ENCODE data around the gene HSFX2.
"Not testable (repeated sequence)": the region's sequence is repeated elsewhere in the genome, so short reads cannot be mapped to it uniquely, and the experiment has no call there.

Gene HSFX2, protein sequence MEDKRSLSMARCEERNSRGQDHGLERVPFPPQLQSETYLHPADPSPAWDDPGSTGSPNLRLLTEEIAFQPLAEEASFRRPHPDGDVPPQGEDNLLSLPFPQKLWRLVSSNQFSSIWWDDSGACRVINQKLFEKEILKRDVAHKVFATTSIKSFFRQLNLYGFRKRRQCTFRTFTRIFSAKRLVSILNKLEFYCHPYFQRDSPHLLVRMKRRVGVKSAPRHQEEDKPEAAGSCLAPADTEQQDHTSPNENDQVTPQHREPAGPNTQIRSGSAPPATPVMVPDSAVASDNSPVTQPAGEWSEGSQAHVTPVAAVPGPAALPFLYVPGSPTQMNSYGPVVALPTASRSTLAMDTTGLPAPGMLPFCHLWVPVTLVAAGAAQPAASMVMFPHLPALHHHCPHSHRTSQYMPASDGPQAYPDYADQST

GRCh38 chrX:149595214-149595613, at the start of gene HSFX2:
Gene HSFX2, minus strand, starts transcription at chrX:149595314. Its CDS starts 614 bp downstream, at chrX:149594700.
- not testable (repeated sequence) for FAIRE-seq

DNA sequence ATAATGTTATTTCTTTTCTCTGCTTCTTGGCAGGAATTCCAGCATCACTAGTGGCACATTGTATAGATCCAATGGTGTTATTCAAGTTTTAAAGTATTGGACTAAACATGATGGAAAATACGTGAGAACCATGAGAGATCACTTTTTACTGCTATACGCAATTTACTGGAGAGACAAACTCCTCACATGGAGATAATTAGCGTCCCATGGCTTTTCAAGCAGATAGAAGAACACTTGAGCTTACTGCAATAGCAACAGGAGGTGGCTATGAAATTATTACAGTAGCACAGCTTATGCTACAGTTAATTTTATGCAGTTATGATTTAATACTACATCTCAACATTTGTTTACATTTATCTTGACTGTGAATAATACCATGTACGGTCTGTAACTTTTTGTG, 48.4 kb upstream of the HSFX2 start:
- no peak for FAIRE-seq

GRCh38 chrX:149641835-149642234, 46.7 kb upstream of the HSFX2 start:
- FAIRE-seq: no peak

GRCh38 chrX:149641432-149641831, 46.3 kb upstream of the HSFX2 start:
- FAIRE-seq: no peak

GRCh38 chrX:149639568-149639967, 44.5 kb upstream of the HSFX2 start:
- no peak for FAIRE-seq

GRCh38 chrX:149638860-149639259, 43.7 kb upstream of the HSFX2 start:
- FAIRE-seq: no peak

DNA sequence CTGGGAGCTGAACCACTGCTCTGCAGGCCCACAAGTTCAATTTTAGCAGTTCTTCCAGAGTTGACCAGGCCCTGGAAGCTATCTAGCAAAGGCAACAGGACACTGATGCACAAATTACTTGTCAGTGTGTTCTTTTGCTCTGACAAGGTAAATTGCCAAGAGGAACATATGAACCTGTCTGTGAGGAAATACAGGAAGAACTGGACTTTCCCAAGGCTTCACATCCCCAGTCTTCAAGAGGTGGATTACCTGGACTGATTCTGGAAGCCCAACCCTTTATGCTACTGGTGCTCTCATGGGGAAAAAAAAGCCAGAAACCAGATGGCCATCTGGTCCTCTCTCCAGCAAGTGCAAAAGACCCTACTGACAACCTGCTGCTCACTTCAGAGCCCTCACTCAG, 38.4 kb upstream of the HSFX2 start:
- FAIRE-seq: no peak

GRCh38 chrX:149631234-149632165, 36.4 kb upstream of the HSFX2 start, which contains the start of gene TMEM185A:
Gene TMEM185A, minus strand, starts transcription at chrX:149631792. Its CDS starts 212 bp downstream, at chrX:149631580.
- no peak for FAIRE-seq

DNA sequence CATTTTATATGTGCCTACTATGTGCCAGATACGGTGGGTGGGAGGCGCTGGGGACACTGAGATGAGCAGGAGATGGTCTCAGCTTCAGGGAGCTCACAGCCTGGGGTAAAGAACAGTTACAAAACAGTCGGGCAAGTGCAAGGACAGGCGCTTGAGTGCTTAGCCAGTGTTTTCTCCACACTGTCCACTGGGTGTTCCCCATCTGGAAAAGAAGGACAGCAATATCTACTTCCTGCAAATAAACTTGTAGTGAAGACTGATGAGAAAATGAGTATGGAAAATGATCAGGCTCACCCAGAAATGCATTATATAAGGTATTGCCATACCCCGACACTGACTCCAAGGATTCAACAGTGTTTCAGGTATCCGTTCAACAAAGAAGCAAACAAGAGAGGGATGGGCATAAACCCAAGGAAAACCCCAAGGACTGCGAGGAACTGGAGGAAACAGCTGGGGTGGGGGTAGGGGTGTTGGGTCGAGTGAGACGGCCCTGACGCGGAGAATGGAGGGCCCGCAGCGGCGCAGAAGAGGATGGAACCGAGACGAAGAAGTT, 35.6 kb upstream of the HSFX2 start:
- no peak for FAIRE-seq

DNA sequence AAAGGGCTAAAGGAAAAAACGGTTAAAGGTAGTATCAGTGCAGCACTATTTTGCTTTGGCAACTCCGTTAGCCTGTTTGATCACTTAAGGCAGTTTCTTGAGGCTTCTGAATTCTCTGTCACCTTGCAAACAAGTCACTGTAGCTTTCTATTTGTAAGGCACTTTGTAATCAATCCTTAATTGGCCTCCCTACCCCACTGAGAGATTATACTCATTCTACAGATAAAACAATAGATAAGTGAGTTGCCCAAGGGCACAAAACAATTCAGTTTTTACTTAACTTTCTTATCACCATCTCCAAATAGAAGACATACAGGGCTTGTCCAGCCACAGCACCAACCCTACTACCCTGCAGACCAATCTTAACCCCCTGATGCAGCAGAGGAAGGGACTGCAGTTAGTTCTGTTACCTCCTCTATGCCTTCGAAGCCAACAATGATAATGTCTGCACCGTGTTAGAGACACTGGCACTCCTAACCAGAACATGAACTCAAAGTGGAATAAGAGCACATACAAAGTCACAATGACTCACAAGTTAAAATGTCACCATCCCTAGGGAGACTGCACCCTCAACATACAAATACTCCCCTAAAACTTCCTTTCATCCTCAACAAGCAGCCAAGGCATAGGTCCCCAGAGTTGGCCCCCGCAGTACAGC, 34.7 kb upstream of the HSFX2 start:
- no peak for FAIRE-seq

GRCh38 chrX:149628768-149629167, 33.7 kb upstream of the HSFX2 start:
- no peak for FAIRE-seq

- no peak for FAIRE-seq
These were observed 33.2 kb upstream of the HSFX2 start for GRCh38 chrX:149628280-149628679.

GRCh38 chrX:149626829-149627228, 31.7 kb upstream of the HSFX2 start:
- not testable (repeated sequence) for FAIRE-seq

- FAIRE-seq: not testable (repeated sequence)
These were observed 24.5 kb upstream of the HSFX2 start for GRCh38 chrX:149619662-149620061.

DNA sequence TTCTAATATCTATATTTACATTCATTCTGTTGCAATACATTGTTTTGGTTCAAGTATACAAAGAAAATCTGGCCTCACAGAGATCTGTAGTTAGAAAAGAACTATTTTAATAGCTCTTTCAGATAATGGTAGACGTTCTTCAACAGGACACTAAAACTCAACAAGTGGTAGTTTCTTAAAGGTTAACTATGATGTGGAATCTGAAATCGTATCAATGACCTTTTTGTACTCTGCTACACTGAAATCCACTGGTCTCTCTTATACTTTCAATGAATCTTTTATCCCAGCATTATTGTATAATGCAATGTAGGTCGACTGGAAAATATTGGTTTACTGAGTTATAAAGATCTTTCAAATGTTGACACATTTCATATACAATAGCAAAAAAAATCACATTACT, 23.8 kb upstream of the HSFX2 start:
- no peak for FAIRE-seq

DNA sequence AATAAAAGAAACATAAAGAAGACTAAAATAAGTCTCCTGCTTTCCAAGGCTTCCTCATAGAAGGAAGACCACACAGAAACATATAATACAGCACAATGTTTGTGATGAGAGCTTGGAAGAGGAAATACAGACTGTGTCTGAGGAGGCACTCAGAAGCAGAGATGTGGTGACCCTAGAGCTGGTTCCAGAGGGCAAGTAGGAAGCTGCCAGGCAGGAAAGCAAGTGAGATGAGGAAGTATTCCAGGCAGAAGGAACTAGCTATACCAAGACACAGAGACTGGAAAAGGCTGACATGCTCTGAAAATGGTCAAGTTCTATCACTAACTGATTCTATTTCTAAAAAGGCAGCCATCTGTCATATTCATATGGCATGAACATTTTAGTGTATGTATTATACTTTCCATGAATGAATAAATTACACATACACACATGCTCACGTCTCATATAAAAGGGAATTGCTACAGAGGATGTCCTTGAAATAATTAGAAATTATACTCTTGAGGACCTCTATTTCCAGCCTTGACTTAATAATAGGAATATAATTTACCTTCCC, 16.6 kb upstream of the HSFX2 start:
- no peak for FAIRE-seq

DNA sequence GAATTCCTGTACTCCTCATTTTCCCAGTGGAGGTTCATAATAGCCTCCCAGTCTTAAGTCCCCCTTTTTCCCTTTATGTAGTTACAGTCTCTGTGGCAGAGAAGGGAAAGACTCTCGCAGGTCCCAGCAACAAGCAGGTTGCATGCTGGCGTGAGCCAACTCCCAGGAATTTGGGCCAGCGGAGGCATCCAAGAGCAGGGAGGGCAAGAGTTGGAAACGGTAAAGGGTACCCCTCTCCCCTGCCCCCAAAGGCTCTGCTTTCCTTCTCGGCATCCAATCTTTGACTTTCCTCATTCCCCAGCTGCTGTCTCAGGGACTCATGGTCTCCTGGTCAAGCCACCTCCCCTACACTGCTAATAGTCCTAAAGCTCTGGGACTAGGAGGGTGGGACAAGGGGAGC, 15.4 kb upstream of the HSFX2 start:
- no peak for FAIRE-seq

DNA sequence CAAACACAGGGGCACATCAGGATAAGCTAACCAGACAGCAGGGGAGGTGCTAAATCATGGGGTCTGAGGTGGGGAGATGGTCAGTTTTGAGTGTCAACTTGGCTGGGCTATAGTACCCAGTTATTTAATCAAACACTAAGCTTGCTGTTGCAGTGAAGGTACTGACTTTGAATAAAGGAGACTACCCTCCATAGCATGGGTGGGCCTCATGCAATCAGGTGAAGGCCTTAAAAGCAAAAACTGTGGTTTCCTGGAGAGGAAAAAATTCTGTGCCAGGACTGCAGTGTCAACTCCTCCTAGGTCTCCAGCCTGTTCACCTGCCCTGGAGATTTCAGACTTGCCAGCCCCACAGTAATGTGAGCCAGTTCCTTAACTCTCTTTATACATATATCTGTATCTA, 12.6 kb upstream of the HSFX2 start:
- no peak for FAIRE-seq

DNA sequence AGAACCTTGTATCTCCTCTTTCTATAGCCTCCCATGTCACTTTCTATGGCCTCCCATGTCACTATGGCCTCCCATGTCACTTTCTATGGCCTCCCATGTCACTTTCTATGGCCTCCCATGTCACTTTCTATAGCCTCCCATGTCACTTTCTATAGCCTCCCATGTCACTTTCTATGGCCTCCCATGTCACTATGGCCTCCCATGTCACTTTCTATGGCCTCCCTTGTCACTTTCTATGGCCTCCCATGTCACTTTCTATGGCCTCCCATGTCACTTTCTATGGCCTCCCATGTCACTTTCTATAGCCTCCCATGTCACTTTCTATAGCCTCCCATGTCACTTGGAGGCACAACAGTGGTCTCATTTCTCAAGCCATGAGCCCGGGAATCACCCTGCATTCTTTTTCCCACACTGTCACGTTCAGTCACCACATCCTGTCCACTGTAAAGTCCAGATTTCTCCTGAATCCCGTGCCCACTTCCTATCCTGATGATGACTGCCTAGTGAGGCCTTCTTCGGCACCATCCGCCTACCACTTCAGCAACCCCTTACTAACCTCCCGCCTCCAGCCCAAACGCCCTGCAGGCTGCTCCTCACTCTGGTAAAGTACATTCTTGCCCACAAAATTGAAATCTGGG, 10.3 kb upstream of the HSFX2 start:
- not testable (repeated sequence) for FAIRE-seq

GRCh38 chrX:149598603-149599002, 3.5 kb upstream of the HSFX2 start:
- not testable (repeated sequence) for FAIRE-seq

- FAIRE-seq: not testable (repeated sequence)
These were observed 829 bp upstream of the HSFX2 start for GRCh38 chrX:149595943-149596342.

DNA sequence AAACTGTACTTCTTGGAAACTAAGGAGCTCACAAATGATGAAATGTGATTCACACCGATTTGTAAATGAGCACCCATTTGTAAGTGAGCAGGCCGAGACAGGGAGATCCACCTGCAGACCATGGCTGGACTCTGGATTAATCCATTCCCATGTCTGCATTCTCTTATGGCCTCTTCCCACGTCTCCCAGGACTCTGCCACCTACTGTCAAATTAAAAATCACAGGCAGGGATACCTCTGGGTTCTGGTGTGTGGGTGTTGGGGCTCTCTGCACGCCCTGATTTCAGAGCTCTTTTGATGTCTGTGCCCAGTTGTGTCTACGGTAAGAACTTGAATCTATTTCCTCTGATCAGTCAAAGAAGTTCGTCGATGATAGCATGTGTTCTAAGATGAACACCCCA, 4.1 kb downstream of the HSFX2 start:
- FAIRE-seq: not testable (repeated sequence)
